LNCAP (cell line): ENCODE results near the gene LIN7A.

Experiments
- CTCF ChIP-seq: fragments of 450-650 bp; IDR thresholded peaks from 2 replicates; pipeline ENCODE4 v1.5.1; 2017; ENCODE audit warnings: mild to moderate bottlenecking

Gene LIN7A

GRCh38 chr12:80823393-80823792 is 114.3 kb downstream of the LIN7A start:
- no peak for TF ChIP-seq CTCF

DNA sequence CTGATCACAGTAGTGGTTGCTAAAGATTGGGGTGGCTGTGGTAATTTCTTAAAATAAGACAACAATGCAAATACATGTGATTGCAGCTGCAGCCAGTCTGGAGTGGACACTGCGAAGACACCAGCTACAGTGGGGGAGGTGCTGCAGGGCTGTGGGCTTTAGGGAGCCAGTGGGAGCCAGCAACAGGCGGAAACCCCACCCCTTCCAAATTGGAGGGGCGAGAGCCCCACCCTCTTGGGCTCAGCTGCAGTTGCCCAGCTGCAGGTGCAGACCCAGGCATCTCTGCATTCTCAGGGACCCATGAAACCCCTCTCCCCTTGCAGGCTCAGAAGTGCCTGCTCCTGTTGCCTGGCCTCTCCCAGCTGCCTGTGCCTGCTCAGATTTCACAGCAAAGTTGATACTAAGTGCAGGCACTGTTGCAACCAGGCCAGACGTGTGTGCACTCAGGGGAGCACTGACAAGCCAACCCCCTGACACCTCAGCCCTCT is 116.2 kb downstream of the LIN7A start:
- no peak for TF ChIP-seq CTCF

- no peak for TF ChIP-seq CTCF
Observed at GRCh38 chr12:80818878-80819277, 118.9 kb downstream of the LIN7A start.

DNA sequence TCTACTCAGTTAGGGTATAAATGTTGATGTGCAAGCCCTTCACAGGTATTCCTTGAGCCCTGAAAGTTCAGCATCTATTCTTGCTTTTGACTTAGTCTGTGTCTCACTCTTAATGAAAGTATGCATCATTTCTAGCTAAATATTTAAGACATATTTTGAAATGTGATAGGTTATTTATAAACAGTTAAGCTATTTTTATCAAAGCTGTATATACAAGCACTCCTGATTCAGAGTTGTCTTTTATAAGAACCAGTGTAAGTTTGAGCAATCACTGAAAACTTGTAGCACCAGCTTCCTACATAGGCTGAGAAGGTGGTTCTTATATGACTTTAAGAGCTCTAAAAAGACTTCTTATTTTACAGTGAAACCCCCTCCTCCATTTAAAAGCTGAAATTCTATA is 122.4 kb downstream of the LIN7A start:
- no peak for TF ChIP-seq CTCF

DNA sequence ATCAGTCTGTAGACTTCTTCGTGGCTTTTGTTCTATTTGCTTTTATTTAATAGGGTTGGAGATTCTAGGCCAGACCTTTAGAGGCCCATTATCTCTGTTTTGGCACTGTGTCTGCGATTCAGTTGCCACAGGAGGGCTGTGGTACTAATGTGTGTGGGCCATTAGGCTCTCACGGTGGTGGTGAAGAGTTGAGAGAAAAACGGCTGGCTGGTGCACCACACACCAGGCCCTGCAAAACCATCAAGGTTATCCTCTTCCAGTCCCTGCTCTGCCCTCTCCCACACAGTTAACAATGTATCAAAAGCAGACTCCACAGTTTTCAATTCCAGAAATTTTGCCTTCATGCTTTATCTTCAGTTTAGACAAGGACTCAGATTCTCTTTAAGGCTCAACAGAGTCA is 123.3 kb downstream of the LIN7A start:
- TF ChIP-seq CTCF = no peak

DNA sequence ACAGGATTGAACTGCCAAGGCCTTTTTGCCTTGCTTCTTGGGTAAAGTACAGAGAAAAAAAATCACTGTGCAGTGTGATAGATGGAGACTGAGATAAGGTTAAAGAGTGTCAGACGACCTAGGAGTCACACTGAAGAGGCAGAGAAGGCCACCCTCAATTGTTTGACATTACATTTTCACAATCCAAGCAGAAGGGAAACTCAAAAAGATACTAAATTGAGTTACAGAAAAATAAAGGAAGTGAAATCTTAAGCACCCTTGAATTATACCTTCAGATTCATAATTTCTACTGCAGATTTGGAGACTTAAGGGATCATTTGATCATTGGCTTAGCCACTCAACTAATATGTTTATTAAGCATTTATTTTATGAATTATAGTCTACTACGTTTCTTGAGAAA is 123.9 kb downstream of the LIN7A start:
- no peak for TF ChIP-seq CTCF

- TF ChIP-seq CTCF = no peak
Observed at GRCh38 chr12:80811957-80812708, 125.6 kb downstream of the LIN7A start.

- no peak for TF ChIP-seq CTCF
Observed at GRCh38 chr12:80810874-80811273, 126.9 kb downstream of the LIN7A start.
